HG03354 (cell line): Measurements from ENCODE around the gene STK38L.

Source experiments
- ATAC-seq: cut with Tn5 transposase; IDR thresholded peaks from one replicate; pipeline ENCODE4 v1.9.1; 2021; ENCODE audit warnings: mild to moderate bottlenecking; ENCODE audit not compliant: unreplicated experiment, poor library complexity, severe bottlenecking

The STK38L gene

GRCh38 chr12:27338473-27338872, 94.4 kb downstream of the STK38L start:
- no peak for ATAC-seq

- ATAC-seq, result no peak
These were observed 96.9 kb downstream of the STK38L start for GRCh38 chr12:27340971-27341370.

- no peak for ATAC-seq
These were observed 98.5 kb downstream of the STK38L start for GRCh38 chr12:27342536-27342935.

- ATAC-seq, result no peak
These were observed 99.3 kb downstream of the STK38L start for GRCh38 chr12:27343255-27344000.

GRCh38 chr12:27344246-27344645, 100.2 kb downstream of the STK38L start:
- no peak for ATAC-seq

- no peak for ATAC-seq
These were observed 100.7 kb downstream of the STK38L start for GRCh38 chr12:27344760-27345159.

GRCh38 chr12:27345376-27345775, 101.3 kb downstream of the STK38L start:
- no peak for ATAC-seq

- no peak for ATAC-seq
These were observed 103.7 kb downstream of the STK38L start for GRCh38 chr12:27347779-27348178.

GRCh38 chr12:27351476-27351875, 107.4 kb downstream of the STK38L start:
- no peak for ATAC-seq

GRCh38 chr12:27355486-27355885, 111.4 kb downstream of the STK38L start:
- no peak for ATAC-seq

- no peak for ATAC-seq
These were observed 111.9 kb downstream of the STK38L start for GRCh38 chr12:27355979-27356378.

GRCh38 chr12:27359578-27360340, 115.7 kb downstream of the STK38L start:
- no peak for ATAC-seq

GRCh38 chr12:27361372-27361771, 117.3 kb downstream of the STK38L start:
- ATAC-seq, result no peak

GRCh38 chr12:27366621-27367020, 122.5 kb downstream of the STK38L start:
- no peak for ATAC-seq

- no peak for ATAC-seq
These were observed 123.0 kb downstream of the STK38L start for GRCh38 chr12:27367078-27367477.
